GM19455 (cell line): Measurements from ENCODE around the gene SOX1.

Experiments
- ATAC-seq: cut with Tn5 transposase; IDR thresholded peaks from one replicate; pipeline ENCODE4 v1.9.1; 2021; ENCODE audit not compliant: unreplicated experiment

Gene SOX1

GRCh38 chr13:112058519-112058873 lies 8.5 kb upstream of the SOX1 start:
- no peak for ATAC-seq

GRCh38 chr13:112058941-112059340 lies 8.0 kb upstream of the SOX1 start:
- ATAC-seq = no peak

GRCh38 chr13:112059457-112060281 lies 7.3 kb upstream of the SOX1 start:
- ATAC-seq = no peak

GRCh38 chr13:112060282-112060830 lies 6.6 kb upstream of the SOX1 start:
- ATAC-seq = no peak

GRCh38 chr13:112060899-112061366 lies 6.0 kb upstream of the SOX1 start:
- no peak for ATAC-seq

GRCh38 chr13:112061367-112062061 lies 5.4 kb upstream of the SOX1 start:
- ATAC-seq = no peak

GRCh38 chr13:112062072-112062567 lies 4.8 kb upstream of the SOX1 start:
- ATAC-seq = no peak

GRCh38 chr13:112062571-112063570 lies 4.1 kb upstream of the SOX1 start:
- no peak for ATAC-seq

- no peak for ATAC-seq
Observed at GRCh38 chr13:112063807-112064206, 3.1 kb upstream of the SOX1 start.

GRCh38 chr13:112064222-112064621 lies 2.7 kb upstream of the SOX1 start:
- ATAC-seq = no peak

- no peak for ATAC-seq
Observed at GRCh38 chr13:112065521-112065866, 1.5 kb upstream of the SOX1 start.

GRCh38 chr13:112065867-112066623 lies 904 bp upstream of the SOX1 start:
- no peak for ATAC-seq

- ATAC-seq = no peak
Observed at GRCh38 chr13:112066624-112067004, 335 bp upstream of the SOX1 start.

- ATAC-seq = no peak
Observed at GRCh38 chr13:112067871-112068539, 1.1 kb downstream of the SOX1 start.

GRCh38 chr13:112068540-112069060 lies 1.7 kb downstream of the SOX1 start:
- no peak for ATAC-seq

- ATAC-seq = no peak
Observed at GRCh38 chr13:112069061-112069844, 2.3 kb downstream of the SOX1 start.

GRCh38 chr13:112069845-112070251 lies 2.9 kb downstream of the SOX1 start:
- ATAC-seq = no peak

GRCh38 chr13:112071102-112071722 lies 4.3 kb downstream of the SOX1 start:
- no peak for ATAC-seq
